Ecto neural progenitor cell (in vitro differentiated cells): ENCODE measurements around the gene PRKCG.
A peak's percentile ranks its signal among the peaks of the same experiment; 100 is the strongest.

ENCODE experiments used
- DNase-seq: peaks from one replicate; pipeline ENCODE4 v3.0.0-alpha.2; 2018; ENCODE audit warnings: low spot score

The PRKCG gene

DNA sequence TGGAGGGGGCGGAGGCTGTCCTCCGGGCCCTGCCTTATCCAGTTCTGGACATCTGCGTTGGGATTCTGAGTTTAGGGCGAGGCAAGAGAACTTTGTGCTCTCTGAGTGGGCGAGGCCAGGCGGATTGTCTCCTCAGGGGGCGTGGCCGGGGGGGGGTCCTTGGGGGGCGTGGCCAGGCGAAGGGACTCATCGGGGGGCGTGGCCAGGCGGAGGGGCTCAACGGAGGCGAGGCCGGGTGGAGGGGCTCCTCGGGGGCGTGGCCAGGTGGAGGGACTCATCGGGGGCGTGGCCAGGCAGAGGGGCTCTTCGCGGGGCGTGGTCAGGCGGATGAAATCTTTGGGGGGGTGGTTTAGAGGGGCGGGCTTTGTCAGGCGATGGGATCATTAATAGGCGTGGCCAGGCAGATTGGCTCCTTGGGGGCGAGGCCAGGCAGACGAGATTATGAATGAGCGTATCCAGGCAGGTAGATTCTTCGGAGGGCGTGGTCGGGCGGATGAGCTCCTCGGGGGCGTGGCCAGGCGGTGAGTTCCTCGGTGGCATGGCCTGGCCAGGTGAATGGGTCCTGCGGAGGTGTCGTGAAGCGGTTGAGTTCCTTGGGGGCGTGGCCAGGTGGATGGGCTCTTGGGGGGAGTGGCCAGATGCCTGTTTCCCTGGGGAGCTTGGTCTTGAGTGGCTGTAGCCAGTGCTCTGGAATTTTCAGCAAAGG, 16.8 kb downstream of the PRKCG start:
- DNase-seq = peak; percentile 93

GRCh38 chr19:53900191-53900860, 18.3 kb downstream of the PRKCG start:
- no peak for DNase-seq

DNA sequence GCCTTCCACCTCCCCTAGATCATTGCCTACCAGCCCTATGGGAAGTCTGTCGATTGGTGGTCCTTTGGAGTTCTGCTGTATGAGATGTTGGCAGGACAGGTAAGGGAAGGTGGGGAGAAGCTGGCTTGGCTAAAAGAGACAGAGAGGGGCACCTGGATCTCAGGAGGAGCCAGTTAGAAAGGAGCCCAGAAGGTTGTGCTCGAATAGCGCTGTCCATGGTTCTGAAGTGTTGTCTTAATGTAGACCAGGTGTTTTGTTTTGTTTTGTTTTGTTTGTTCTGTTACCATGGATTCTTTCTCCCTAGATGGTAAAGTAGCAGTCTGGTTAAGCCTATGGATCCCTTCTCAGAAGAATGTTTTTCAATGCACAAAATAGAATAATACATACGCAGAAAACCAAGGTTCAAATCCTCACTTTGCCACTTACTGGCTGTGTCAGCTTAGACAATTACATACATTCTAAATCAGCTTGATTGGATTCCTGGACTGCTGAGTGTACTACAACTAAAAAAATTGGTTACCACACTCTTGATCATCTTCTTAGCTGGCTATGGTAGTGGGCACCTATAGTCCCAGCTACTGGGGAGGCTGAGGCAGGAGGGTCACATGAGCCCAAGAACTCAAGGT, 21.2 kb downstream of the PRKCG start:
- no peak for DNase-seq

GRCh38 chr19:53904909-53905308, 22.9 kb downstream of the PRKCG start:
- DNase-seq = no peak

GRCh38 chr19:53905787-53906186, 23.8 kb downstream of the PRKCG start:
- no peak for DNase-seq

DNA sequence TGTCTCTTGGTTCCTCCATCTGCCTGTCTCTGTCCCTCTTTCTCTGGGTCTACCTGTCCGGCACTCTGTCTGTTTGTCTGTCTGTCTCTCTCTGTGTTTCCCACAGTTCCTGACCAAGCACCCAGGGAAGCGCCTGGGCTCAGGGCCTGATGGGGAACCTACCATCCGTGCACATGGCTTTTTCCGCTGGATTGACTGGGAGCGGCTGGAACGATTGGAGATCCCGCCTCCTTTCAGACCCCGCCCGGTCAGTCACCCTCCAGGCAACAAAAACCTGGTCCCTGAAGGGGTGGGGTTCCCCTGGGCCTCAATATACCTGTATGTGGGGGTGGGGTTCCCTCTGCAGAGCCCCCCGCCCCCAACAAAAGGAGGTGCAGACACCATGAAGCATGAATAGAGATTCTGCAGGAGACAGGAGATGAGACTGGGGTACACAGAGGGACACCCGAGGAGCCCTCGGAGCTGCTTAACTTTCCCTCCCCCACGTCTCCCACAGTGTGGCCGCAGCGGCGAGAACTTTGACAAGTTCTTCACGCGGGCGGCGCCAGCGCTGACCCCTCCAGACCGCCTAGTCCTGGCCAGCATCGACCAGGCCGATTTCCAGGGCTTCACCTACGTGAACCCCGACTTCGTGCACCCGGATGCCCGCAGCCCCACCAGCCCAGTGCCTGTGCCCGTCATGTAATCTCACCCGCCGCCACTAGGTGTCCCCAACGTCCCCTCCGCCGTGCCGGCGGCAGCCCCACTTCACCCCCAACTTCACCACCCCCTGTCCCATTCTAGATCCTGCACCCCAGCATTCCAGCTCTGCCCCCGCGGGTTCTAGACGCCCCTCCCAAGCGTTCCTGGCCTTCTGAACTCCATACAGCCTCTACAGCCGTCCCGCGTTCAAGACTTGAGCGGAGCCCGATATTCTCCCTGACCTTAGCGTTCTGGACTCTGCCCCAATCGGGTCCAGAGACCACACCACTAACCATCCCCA, 24.5 kb downstream of the PRKCG start:
- DNase-seq = peak; percentile 82

- no peak for DNase-seq
Observed at GRCh38 chr19:53907193-53907581, 25.2 kb downstream of the PRKCG start.

DNA sequence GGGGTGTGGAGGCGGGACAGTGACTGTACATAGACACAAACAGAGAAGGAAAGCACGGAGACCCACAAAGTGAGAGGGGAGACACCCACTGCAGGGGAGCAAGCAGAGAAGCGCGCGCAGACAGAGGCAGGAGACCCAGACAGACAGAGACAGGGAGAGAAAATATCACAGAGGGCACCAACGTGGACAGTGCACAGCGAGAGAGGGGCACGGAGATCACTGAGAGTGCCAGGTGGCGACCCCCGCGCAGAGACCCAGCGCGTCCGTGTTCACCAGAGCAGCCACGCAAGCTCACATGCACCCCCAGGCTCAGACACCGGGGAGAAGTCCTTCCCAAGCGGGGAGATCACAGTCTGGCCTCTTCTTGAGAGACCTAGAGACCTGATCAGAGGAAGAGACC, 25.7 kb downstream of the PRKCG start:
- no peak for DNase-seq

DNA sequence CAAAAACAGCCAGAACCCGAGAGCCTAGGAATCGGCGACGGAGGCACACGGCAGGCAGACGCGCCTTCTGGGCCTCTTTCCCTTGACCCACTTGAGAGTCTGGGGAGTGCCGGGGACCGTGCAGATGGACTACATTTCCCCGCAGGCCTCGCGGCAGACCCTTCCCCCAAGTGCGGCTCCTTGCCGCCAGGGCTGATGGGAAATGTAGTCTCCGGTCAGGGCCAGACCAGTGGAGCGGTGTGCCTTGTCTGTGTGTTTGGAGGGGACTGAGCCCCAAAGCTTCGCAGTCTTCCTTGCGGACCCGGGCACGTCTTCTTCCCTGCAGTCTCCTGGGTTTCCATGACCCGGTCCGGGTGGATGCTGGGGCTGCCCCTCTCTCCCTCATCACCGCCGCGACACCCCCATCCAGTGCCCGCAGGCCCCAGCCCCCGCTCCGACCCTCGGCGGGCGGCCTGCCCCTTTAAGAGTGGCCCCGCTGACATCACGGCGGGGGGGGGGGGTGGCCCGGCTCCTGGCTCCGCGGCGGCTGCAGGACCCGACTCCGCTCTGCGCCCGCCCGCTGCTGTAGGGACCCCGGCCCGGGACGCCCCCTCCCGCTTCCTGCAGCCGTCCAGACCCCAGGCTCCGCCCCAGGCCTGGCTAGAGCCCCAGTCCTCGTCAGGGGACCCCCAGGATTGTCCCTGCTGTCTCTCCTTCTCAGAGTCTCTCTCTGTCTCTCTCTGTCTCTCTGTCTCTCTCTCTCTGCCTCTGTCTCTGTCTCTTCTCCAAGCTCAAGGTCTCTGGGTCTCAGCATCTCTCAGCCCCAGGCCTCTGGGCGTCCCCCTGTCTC, 26.3 kb downstream of the PRKCG start:
- DNase-seq = peak; percentile 83

DNA sequence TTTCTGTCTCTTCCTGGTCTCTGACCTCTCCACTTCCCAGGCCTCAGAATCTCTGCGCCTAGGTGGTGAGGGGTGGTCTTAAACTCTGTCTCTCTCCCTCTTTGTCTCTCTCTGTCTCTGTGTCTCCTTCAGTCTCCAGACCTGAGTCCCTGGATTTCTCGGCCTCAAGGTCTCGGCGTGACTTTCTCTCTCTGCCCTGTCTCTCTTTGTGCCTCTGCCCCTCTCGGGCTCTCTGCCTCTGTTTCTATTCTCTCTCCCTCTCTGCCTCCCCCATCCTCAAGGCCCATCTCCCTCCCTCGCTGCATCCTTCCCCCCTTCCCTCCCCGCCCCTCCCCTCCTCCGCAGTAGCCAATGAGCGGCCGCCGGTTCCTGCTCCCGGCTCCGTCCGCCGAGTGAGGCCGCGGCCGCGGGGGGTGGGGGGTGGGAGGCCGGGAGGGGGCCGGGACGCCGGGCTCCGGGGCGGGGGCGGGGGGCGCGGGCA, 27.0 kb downstream of the PRKCG start, which contains the start of gene CACNG7:
TSS of gene CACNG7 (plus strand) at position 344 of the 481 bp plus-strand sequence. CDS start 3,554 bp downstream, outside the sequence.
- DNase-seq = peak; percentile 67

DNA sequence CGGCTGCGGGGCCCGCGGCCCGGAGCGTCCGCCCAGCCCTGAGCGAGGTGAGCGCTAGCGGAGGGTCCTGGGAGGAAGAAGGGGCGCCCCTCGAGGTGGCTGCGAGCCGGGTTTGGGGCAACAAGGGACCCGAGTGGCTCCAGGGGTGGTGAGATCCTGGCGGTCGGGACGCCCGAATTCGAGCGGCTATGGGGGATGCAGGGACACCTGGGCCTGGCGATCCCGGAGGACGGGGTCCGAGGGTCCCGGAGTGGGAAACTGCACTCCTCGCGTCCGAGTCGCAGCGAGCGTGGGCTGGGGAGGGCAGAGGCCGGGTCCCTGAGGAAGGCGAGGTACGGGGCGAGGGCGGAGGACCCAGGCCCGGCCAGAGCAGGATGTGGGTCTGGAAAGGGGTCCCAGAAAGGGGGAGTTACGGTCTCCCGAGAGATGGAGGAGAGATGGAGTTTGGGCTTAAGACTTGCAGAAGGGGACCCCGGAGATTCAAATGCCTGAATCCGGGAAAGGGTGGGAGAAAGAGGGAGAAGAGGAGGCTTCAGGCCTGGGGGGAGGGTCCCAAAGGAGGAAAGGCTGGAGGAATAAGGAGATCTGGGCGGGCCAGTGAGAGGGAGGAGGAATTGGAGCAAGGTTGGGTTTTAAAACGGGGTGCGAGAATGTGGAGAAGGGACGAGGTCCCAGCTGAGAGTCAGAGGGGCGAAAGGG, 27.6 kb downstream of the PRKCG start:
- peak; percentile 65 for DNase-seq

GRCh38 chr19:53910170-53910518, 28.1 kb downstream of the PRKCG start:
- peak; percentile 73 for DNase-seq

DNA sequence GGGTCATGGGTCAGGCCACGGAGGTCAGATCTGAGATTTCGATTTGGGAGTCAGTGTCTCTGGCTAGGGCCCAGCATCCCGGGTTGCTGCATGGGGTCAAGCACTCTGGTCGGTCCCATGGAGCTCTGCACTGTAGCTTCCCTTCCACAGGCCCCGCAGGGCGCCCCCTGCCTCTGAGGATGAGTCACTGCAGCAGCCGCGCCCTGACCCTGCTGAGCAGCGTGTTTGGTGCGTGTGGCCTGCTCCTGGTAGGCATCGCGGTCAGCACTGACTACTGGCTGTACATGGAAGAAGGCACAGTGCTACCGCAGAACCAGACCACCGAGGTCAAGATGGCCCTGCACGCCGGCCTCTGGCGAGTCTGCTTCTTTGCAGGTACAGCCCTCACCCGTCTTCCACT, 30.7 kb downstream of the PRKCG start:
- peak; percentile 73 for DNase-seq

GRCh38 chr19:53915000-53915399, 33.0 kb downstream of the PRKCG start:
- no peak for DNase-seq

- no peak for DNase-seq
Observed at GRCh38 chr19:53916004-53916403, 34.0 kb downstream of the PRKCG start.

GRCh38 chr19:53917356-53917755, 35.4 kb downstream of the PRKCG start:
- DNase-seq = no peak

- DNase-seq = peak; percentile 71
Observed at GRCh38 chr19:53927739-53928138, 45.7 kb downstream of the PRKCG start.

DNA sequence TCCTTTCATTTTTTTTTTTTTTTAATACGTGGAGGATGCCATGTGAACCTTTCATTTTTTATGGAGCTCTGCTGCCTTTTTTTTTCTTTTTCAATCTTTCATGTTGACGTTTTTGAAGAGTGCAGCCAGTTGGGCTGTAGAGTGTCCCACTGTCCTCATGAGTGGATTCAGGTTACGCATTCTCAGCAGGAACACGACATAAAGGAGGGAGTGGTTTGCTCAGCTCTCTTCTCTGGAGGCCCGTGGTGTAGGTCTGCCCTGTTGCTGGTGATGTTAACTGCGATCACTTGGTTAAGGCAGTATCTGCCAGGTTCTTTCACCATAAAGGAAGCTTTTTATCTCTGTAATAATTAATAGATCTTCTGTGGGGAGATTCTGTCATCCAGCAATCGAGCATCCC, 54.0 kb downstream of the PRKCG start:
- DNase-seq = no peak

DNA sequence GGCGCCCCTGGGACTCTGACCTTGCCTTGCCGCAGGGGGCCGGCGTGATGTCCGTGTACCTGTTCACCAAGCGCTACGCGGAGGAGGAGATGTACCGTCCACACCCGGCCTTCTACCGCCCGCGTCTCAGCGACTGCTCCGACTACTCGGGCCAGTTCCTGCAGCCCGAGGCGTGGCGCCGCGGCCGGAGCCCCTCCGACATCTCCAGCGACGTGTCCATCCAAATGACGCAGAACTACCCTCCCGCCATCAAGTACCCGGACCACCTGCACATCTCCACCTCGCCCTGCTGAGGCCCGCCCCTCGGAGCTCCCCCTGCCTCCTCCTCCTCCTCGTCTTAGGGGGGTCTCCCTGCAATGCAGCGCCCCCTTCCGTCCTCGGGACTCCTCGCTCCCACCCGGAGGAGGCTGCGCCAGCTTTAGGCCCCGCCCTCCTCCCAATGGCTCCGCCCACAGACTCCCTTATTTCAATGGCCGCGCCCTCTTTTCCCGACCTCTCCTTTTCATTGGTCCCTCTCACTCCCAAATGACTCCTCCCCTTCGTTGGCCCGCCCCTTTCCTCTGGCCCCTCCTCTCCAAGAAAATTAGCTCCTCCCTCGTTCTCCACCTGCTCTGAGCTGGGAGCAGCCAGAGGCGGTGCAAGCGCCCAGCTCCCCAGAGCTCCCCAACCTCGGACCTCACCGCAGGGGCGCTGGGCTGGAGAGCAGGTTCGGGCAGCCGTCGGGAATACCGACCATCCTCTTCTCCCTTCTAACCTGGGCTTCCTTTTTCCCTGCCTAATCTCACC, 60.2 kb downstream of the PRKCG start:
- DNase-seq = peak; percentile 97

GRCh38 chr19:53944416-53944815, 62.4 kb downstream of the PRKCG start:
- no peak for DNase-seq
